GM12878 (cell line): ENCODE data around the gene ALDH1A2.

Source experiments
- CBFB ChIP-seq: IDR thresholded peaks from 2 replicates; pipeline ENCODE4 v1.6.1; 2016; ENCODE audit warnings: antibody characterized with exemption, low read depth
- CHD2 ChIP-seq: IDR thresholded peaks from 2 replicates; pipeline ENCODE4 v1.6.1; 2011; ENCODE audit warnings: low read depth, low read length, improper control_type of control experiment, borderline replicate concordance
- NRF1 ChIP-seq: conservative IDR thresholded peaks from 2 replicates; pipeline ENCODE4 v1.6.1; 2011; ENCODE audit warnings: mild to moderate bottlenecking, low read depth, low read length, improper control_type of control experiment
- POLR2A ChIP-seq: IDR thresholded peaks from 2 replicates; pipeline ENCODE4 v1.6.1; 2011; ENCODE audit warnings: low read depth, mild to moderate bottlenecking, low read length
- SMAD5 ChIP-seq: IDR thresholded peaks from 2 replicates; pipeline ENCODE4 v1.6.1; 2016; ENCODE audit warnings: antibody characterized with exemption, low read depth
- SUZ12 ChIP-seq: fragments of 200-600 bp; sonication (generic); IDR thresholded peaks from one replicate; pipeline ENCODE4 v1.6.1; 2018; ENCODE audit warnings: antibody characterized with exemption, mild to moderate bottlenecking; ENCODE audit not compliant: unreplicated experiment

GRCh38 chr15:57947781-57948180 lies 117.7 kb downstream of the ALDH1A2 start:
- TF ChIP-seq CBFB (no peak), SUZ12 (no peak), NRF1 (no peak), POLR2A (no peak), SMAD5 (no peak), CHD2 (no peak)
